Osteocyte (in vitro differentiated cells): ENCODE measurements around the gene STAT6. TPM values are rescaled to one million over a fixed set of nuclear protein-coding genes. Genes with fewer than 3 reads are reported as not detected.

ENCODE experiments used
- DNase-seq: peaks from one replicate; pipeline ENCODE4 v3.0.0; 2021; ENCODE audit warnings: mixed read lengths; ENCODE audit not compliant: unreplicated experiment; ENCODE audit errors: extremely low spot score
- H3K27ac Mint-ChIP-seq: one replicate; pipeline ENCODE4 v1.8.0; 2021; ENCODE audit warnings: mild to moderate bottlenecking, mixed read lengths; ENCODE audit not compliant: unreplicated experiment
- H3K27me3 Mint-ChIP-seq: one replicate; pipeline ENCODE4 v1.8.0; 2021; ENCODE audit warnings: mixed read lengths; ENCODE audit not compliant: unreplicated experiment
- H3K36me3 Mint-ChIP-seq: one replicate; pipeline ENCODE4 v1.8.0; 2021; ENCODE audit warnings: mixed read lengths; ENCODE audit not compliant: unreplicated experiment
- H3K4me1 Mint-ChIP-seq: one replicate; pipeline ENCODE4 v1.8.0; 2021; ENCODE audit warnings: mixed read lengths; ENCODE audit not compliant: unreplicated experiment
- H3K4me3 Mint-ChIP-seq: one replicate; pipeline ENCODE4 v1.8.0; 2021; ENCODE audit warnings: mild to moderate bottlenecking, moderate library complexity, mixed read lengths; ENCODE audit not compliant: unreplicated experiment
- H3K9me3 Mint-ChIP-seq: one replicate; pipeline ENCODE4 v1.8.0; 2021; ENCODE audit warnings: mixed read lengths; ENCODE audit not compliant: unreplicated experiment
- total RNA-seq: library from RNA; stranded (reverse); gene quantifications from 2 replicates; pipeline ENCODE4 v1.2.1, GENCODE V29; 2021
- TF ChIP-seq, protein P1 (sequence below): fragments of 200-600 bp; sonication (generic); IDR thresholded peaks from 2 replicates; pipeline ENCODE4 v1.5.0; 2021; ENCODE audit warnings: antibody characterized with exemption, mild to moderate bottlenecking, moderate library complexity

STAT6 gene
- total RNA-seq, 1 donor from 2014 or later: 161 TPM

- Mint-ChIP-seq H3K4me1 (peaks cover 39% of the 10 kb centered on the region), H3K27me3 (no peaks in the 10 kb centered on the region), H3K27ac (peak overlapping the region; percentile 99), H3K9me3 (no peaks in the 10 kb centered on the region), H3K36me3 (no peaks in the 10 kb centered on the region), H3K4me3 (peak overlapping the region; percentile 91)
- no peak for DNase-seq
- TF ChIP-seq, protein P1, sequence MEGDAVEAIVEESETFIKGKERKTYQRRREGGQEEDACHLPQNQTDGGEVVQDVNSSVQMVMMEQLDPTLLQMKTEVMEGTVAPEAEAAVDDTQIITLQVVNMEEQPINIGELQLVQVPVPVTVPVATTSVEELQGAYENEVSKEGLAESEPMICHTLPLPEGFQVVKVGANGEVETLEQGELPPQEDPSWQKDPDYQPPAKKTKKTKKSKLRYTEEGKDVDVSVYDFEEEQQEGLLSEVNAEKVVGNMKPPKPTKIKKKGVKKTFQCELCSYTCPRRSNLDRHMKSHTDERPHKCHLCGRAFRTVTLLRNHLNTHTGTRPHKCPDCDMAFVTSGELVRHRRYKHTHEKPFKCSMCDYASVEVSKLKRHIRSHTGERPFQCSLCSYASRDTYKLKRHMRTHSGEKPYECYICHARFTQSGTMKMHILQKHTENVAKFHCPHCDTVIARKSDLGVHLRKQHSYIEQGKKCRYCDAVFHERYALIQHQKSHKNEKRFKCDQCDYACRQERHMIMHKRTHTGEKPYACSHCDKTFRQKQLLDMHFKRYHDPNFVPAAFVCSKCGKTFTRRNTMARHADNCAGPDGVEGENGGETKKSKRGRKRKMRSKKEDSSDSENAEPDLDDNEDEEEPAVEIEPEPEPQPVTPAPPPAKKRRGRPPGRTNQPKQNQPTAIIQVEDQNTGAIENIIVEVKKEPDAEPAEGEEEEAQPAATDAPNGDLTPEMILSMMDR: no peak
Measured at GRCh38 chr12:57112492-57113294, 1.5 kb upstream of the STAT6 start.

DNA sequence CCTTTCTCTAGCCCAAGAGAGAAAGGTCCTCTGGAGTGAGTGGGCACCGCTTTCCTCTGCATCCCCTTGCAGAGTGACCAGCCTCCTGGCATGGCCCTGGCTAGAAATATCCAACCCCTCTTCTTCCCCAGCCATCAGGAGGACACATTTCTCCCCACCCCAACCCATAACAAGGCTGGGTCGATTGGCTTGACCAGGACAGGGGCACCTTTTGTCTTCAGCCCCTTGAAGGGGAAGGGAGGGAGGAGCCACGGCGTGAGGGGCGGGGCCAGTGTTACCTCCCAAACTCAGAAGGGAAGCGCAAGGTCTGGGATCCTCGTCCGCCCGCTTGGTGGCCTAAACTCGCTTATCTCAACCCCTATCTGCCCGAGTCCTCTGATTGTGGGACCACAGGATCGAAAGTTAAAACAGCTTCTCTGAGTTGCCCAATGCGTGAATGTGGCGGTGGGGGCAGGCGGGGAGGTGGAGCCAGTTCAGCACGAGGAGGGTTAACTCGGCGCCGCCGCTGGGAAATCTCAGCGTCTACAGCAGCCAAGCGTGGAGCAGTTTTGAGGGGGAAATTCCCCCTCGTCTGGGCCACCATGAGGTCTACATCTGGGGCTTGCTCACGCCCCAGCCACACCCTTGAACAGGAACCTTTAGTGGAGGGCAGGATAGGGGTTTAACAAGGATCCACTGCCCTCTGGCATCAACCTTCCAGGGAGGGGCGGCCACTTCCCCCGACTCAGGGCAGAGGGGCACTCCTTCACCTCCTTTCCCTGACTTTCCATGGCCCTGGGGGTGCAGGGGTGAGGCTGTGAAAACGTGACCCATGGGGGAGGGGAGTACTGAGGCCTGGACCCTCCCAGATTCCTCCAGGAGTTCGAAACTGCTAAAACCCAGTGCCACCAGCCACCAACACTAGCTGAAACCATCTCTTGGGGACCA is 795 bp downstream of the STAT6 start:
- TF ChIP-seq, protein P1: no peak
- peak overlapping the region; percentile 91 for H3K4me3 Mint-ChIP-seq
- no peaks in the 10 kb centered on the region for H3K27me3 Mint-ChIP-seq
- H3K36me3 Mint-ChIP-seq: peaks cover 13% of the 10 kb centered on the region
- DNase-seq: no peak
- H3K9me3 Mint-ChIP-seq: no peaks in the 10 kb centered on the region
- peaks cover 41% of the 10 kb centered on the region for H3K4me1 Mint-ChIP-seq
- peak overlapping the region; percentile 99 for H3K27ac Mint-ChIP-seq

GRCh38 chr12:57109207-57110103 is 1.7 kb downstream of the STAT6 start:
- TF ChIP-seq, protein P1: no peak
- no peak for DNase-seq

DNA sequence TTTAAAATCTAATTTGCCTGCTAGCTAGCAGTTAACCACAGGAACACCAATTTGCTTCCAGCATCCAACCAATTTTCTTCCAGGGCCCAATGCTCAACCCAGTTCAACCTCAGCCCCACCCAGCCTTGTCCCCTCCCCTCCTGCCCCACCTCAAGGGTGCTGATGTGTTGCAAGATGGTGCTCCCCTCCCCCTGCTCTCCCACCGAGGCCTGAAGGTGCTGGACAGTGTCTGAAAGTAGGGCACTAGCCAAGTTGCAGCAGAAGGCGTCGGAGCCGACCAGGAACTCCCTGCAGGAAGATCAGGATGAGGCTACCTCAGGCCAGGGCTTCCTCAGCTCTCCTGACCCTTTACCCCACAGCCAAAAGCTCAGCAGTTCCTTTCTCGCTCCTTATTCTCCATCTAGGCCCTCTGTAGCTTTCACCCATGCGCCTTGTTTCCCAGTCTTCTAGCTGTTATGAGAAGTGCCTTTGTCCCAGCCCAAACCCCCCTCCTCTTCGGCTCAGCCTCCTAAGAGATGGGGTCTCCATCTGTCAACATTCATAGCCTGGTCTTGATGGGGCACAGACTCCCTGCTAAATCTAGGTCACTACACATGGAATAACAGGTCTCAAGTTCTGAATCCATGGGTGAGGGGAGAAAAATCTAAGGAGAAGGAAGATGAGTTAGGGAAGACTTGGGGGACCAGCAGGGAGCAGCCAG is 3.6 kb downstream of the STAT6 start:
- Mint-ChIP-seq H3K36me3 (peaks cover 25% of the 10 kb centered on the region), H3K27ac (peak overlapping the region; percentile 51), H3K4me3 (no peak overlapping the region), H3K9me3 (no peaks in the 10 kb centered on the region), H3K4me1 (peaks cover 38% of the 10 kb centered on the region), H3K27me3 (no peaks in the 10 kb centered on the region)
- no peak for DNase-seq
- TF ChIP-seq, protein P1: no peak

More at GRCh38 chr12:57109207-57110103, 1.7 kb downstream of the STAT6 start:
- Mint-ChIP-seq H3K4me1 (peaks cover 41% of the 10 kb centered on the region), H3K9me3 (no peaks in the 10 kb centered on the region), H3K27me3 (no peaks in the 10 kb centered on the region), H3K36me3 (peaks cover 19% of the 10 kb centered on the region), H3K4me3 (peak overlapping the region; percentile 91), H3K27ac (peak overlapping the region; percentile 99)
